ENCODE measurements around the gene RPL11.
"Not testable (repeated sequence)": the region's sequence is repeated elsewhere in the genome, so short reads cannot be mapped to it uniquely, and the experiment has no call there.

Gene RPL11

DNA sequence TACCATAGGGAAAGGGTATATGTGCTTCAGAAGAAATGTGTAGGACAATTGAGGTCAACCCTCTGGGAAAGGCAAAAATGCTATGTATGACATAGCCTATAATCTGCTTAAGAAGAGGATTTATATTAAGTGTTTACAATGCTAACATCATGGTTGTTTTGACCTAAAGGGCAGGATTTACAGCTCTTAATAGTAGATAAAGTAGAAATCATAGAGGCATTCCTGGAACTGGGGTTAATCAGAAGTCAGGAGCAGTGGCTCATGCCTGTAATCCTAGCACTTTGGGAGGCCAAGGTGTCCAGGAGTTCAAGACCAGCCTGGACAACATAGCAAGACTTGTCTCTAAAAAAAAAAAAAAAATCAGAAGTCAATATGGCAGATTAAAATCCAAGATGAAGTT, 8.7 kb upstream of the RPL11 start:
- FAIRE-seq (no peak), DNase-seq (ENCODE audit: insufficient read length, low spot score) (no peak)

DNA sequence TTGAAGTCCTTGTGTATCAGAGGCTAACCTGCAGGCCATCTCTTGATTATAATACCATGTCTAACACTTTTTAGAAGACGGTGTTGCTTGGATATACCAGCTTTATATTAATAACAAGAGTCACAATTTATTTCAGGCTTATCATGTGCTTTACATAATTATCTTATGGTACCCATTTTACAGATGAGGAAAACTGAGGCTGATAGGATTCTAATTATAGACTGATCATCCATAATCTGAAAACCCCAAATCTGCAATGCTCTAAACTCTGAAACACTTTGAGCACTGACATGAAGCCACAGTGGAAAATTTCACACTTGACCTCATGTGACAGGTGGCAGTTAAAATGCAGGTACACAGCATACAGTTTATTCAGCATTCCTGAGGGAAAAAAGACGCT, 7.2 kb upstream of the RPL11 start:
- no peak for FAIRE-seq
- no peak for DNase-seq (ENCODE audit: insufficient read length, low spot score)

DNA sequence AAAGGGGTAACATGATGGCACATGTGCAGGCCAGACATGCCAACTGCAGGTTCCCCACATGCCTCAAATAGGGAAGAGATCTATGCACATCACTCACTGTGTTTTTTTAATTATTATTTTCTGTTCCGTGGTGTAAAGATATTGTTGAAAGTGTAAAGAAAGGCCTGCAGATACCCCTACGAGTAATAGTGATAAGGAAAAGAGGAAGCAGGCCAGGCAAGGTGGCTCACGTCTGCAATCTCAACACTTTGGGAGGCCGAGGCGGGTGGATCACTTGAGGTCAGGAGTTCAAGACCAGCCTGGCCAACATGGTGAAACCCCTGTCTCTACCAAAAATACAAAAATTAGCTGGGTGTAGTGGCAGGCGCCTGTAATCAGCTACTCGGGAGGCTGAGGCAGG, 6.4 kb upstream of the RPL11 start:
- not testable (repeated sequence) for DNase-seq (ENCODE audit: insufficient read length, low spot score); FAIRE-seq

DNA sequence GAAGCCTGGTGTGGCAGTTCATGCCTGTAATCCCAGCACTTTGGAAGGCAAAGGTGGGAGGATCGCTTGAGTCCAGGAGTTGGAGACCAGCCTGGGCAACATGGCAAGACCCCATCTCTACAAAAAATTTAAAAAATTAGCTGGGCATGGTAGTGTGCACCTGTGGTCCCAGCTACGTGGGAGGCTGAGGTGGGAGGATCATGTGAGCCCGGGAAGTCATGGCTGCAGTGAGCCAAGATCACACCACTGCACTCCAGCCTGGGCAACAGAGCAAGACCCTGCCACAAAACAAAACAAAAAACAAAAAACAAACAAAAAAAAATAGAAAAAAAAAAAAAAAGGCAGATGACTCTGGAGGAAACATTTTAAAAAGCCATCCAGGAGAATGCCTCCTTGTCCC, 3.9 kb upstream of the RPL11 start:
- FAIRE-seq; DNase-seq (ENCODE audit: insufficient read length, low spot score): not testable (repeated sequence)

DNA sequence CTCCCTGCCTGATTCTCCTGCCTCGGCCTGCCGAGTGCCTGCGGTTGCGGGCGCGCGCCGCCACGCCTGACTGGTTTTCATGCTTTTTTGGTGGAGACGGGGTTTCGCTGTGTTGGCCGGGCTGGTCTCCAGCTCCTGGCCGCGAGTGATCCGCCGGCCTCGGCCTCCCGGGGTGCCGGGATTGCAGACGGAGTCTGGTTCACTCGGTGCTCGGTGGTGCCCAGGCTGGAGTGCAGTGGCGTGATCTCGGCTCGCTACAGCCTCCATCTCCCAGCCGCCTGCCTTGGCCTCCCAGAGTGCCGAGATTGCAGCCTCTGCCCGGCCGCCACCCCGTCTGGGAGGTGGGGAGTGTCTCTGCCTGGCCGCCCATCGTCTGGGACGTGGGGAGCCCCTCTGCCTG, 3.3 kb upstream of the RPL11 start:
- FAIRE-seq = not testable (repeated sequence)

DNA sequence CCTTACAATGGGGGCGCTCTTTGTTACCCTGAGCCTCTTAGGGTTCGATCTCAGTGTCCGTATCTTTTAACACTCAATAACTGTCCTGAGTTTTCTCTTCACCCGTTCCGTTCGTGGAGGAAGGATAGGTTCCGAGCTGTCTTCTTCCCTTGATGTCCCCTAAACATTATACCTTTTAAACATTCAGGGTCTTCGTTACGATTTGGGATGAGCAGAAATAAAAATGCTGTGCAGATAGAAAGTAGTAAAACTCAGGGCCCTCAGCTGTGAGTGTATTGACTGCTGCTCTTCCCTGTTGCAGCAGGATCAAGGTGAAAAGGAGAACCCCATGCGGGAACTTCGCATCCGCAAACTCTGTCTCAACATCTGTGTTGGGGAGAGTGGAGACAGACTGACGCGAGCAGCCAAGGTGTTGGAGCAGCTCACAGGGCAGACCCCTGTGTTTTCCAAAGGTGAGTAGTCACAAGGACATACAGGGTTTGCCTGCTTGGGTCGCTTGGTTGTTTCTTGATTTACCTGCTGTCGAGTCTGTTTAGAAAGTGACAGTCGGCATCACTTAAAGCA, 784 bp downstream of the RPL11 start:
- DNase-seq (ENCODE audit: insufficient read length, low spot score) = no peak
- FAIRE-seq = no peak

More for the DNA sequence above, 3.3 kb upstream of the RPL11 start:
- not testable (repeated sequence) for DNase-seq (ENCODE audit: insufficient read length, low spot score)

DNA sequence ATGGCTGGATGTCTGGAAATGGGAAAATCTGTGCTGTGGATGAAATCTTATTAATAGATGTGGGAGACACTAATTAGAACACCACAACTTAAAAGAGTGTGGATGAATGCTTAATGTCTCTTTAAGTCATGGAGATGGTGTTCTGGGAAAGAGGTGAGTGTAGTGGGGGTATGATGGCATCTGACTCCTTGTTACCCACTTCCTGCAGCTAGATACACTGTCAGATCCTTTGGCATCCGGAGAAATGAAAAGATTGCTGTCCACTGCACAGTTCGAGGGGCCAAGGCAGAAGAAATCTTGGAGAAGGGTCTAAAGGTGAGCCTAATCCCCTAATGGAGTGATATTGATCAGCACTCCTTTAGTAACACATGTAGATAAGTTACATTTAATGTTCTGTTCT, 2.0 kb downstream of the RPL11 start:
- DNase-seq (ENCODE audit: insufficient read length, low spot score) = no peak
- FAIRE-seq = no peak

DNA sequence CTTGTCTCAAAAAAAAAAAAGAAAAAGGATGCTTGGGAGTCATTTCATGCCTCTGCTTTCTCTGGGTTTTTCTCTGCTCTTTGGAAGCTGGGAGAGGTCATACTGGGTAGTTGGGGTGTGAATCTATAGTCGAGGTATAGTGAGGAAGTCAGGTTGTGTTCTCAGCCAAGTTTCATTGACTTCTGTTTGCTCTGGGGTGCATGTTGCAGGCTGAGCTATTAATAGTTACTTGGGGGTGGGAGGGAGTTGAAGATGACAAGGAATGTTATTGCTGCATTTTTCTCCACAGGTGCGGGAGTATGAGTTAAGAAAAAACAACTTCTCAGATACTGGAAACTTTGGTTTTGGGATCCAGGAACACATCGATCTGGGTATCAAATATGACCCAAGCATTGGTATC, 2.8 kb downstream of the RPL11 start:
- DNase-seq (ENCODE audit: insufficient read length, low spot score) (no peak), FAIRE-seq (no peak)

DNA sequence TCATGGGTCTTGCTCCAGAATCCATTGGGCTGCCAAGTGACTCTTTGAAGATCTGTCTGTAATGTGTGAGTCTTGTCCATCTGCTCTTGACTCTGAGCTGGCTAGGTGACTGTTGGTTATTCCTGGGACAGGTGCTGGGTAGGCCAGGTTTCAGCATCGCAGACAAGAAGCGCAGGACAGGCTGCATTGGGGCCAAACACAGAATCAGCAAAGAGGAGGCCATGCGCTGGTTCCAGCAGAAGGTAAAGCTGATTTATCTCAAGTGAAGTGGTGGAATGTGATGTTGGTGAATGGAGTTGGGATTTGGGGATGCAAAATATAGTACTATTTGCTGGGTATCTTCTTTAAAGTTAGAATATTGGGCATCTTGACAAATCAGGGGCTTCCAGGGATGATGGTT, 4.1 kb downstream of the RPL11 start:
- DNase-seq (ENCODE audit: insufficient read length, low spot score) (no peak), FAIRE-seq (no peak)

DNA sequence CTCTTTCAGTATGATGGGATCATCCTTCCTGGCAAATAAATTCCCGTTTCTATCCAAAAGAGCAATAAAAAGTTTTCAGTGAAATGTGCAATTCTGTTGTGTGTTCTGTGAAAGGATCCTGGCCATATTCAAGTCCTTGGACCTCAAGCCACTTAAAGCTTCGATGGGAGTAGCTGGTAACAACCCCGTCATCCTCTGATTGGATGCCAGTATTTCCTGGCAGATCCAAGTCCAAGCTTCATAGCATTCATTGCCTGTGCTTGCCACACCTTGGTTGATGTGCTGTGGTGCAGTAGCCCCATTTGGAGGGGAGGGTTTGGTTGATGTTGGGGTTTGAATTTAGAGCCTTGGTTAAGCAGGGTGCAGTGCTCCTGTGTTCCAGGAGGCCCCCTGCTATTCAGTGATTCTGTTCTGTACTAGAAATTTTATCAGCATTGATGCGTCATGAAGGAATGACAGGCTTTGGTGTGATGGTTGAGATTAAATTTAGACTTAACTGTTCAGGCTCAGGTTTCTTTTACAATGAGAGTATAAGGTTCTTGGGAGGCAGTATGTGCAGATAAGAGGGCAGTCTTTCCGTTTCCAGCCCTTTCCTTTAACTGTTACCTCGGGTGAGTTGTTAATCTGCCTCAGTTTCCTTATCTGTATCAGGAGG, 4.9 kb downstream of the RPL11 start:
- DNase-seq (ENCODE audit: insufficient read length, low spot score) (no peak), FAIRE-seq (no peak)

DNA sequence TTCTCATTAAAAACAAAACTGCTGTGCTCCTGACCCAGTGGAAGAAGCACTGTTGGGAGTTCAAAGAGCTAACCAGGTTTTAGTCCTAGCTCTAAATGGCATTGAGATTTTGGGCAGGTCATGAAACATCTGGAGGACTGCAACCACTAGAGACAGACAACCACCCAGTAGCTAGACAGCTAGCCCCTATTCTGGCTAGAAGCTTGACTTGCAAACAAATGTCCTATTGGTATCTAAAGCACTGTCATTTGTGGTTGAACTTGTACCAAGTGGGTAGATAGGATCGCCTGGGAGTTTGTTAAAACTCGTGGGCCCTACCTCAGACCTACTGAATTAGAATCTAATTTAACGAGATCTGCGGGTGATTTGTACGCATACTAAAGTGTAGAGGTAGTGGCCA, 6.9 kb downstream of the RPL11 start:
- DNase-seq (ENCODE audit: insufficient read length, low spot score) = no peak
- no peak for FAIRE-seq

DNA sequence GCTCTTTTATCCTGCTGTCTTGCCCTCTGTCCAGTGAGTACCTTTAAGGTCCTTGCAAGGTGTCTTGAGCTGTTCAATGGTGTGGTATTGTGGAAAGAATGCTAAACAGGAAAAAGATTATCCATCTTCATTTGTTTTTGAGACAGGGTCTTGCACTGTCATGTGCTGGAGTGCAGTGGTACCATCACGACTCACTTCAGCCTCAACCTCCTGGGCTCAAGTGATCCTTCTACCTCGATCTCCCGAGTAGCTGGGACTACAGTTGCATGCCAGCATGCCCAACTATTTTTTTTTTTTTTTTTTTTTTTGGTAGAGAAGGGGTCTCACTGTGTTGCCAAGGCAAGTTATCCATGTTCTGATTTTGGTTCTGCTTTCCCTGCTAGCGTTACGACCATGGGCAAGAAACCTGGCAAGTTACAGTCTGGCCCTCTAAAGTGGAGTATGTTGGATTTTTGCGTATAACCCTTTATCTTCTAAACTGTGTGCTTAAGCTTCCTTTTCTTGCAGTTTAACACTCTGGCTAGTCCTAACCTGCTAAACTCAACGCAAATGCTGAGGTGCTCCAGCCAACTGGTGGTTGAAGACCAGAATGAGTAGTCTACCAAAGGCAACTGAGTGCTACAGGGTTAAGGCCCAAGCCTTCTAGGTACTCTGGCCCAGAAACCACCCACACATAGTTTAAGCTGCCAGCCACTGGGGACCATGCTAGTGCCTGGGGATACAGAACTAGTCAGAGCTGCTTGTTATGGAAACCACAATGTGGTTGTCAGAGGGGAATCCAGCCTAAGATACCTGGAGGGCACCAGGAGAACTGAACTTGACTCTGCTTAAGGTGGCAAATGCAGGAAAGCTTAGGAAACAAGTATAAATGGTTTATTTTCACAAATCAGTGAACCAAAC, 7.9 kb downstream of the RPL11 start:
- no peak for FAIRE-seq
- no peak for DNase-seq (ENCODE audit: insufficient read length, low spot score)

DNA sequence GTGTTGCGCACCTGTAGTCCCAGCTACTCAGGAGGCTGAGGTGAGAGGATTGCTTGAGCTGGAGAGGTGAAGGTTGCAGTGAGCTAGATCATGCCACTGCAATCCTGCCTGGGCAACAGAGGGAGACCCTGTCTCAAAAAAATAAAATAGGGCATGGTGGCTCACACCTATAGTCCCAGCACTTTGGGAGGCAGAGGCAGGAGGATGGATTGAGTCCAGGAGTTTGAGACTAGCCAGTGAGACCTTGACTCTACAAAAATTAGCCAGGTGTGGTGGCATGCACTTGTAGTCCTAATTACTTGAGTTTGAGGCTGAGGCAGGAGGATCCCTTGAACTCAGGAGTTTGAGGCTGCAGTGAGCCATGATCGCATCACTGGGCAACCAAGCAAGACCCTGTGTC, 9.7 kb downstream of the RPL11 start:
- FAIRE-seq (no peak), DNase-seq (ENCODE audit: insufficient read length, low spot score) (no peak)

DNA sequence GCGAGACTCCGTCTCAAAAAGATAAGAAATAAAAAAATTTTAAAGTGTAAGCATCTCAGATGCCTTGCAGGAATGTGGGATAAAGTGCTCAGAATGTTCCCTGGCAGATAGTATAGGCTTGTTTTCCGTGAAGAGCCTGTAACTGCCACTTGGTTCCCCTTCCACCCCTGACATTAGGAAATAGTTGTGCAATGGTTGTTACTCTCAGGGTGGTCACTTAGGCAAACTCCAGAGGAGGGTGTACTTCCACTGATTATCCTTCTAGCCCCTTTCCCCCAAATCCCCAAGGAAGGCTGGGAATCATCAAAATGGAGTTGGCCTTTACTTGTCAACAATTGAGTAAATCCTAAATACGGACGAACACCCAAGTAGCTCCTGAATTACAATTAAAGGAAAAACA, 10.4 kb downstream of the RPL11 start:
- FAIRE-seq (no peak), DNase-seq (ENCODE audit: insufficient read length, low spot score) (no peak)

DNA sequence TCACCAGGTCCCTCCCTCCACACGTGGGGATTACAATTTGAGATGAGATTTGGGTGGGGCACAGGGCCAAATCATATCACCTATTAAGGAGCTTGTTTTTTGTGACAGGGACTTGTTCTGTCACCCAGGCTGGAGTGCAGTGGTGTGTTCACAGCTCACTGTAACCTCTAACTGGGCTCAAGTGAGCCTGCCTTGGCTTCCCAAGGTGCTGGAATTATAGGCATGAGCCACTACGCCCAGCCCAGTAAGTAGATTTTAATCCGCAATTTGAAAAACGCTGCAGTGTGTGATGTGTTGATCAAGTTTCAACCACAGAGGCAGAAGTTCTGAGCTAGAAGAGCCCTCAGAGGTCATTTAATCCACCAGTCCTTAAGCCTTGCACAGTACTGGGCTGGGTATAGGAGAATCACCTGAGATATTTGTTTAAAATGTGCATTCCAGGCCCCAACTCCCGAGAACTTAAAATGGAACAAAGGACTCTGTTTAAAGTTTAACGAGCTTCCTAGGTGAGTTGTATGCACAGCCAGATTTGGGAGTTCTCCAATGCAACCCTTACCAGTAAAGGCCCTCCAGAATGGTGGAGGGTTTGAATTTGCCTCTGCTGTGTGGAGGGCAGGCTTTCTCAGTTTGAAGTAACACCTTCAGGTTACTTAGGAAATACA, 13.4 kb downstream of the RPL11 start:
- DNase-seq (ENCODE audit: insufficient read length, low spot score) (no peak), FAIRE-seq (no peak)

DNA sequence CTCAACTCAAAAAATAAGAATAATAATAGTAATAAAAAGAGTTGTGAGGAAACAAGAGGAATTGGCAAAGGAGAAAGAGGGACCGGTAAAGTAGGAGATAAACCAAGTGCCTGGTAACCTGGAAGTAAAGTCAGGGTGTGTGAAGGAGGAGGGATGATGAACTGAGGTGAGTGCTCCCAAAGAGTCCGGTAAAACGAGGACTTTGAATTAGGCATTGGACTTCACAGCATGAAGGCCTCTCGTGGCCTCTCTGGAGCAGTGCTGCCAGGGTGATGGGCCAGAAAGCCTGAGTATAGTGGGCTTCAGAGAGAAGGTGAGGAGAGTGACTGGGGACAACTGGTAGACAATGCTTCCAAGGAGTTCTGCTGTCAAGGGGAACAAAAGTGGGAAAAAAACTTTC, 17.6 kb downstream of the RPL11 start:
- FAIRE-seq = no peak

DNA sequence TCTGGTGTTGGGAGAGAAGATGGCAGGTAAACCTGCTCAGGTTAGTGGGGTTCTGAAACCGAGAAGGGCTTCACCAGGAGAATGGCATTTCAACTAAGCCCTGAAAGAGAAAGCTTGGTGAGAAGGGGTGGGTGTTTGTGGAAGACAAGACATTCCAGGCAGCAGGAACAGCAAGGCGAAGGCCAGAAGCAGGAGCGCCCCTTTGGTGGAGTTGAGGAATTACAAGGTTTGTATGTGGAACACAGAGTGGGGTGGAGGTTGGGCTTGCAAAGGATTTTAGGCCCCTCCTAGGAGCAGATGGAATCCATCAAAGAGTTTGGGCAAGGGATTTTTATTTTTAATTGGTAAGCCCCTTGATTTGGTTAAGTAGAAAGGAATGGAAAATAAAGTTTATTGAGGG, 26.9 kb downstream of the RPL11 start:
- DNase-seq (ENCODE audit: insufficient read length, low spot score) (peak; percentile 39), FAIRE-seq (no peak)

More for the DNA sequence above, 17.6 kb downstream of the RPL11 start:
- DNase-seq (ENCODE audit: insufficient read length, low spot score) = no peak

DNA sequence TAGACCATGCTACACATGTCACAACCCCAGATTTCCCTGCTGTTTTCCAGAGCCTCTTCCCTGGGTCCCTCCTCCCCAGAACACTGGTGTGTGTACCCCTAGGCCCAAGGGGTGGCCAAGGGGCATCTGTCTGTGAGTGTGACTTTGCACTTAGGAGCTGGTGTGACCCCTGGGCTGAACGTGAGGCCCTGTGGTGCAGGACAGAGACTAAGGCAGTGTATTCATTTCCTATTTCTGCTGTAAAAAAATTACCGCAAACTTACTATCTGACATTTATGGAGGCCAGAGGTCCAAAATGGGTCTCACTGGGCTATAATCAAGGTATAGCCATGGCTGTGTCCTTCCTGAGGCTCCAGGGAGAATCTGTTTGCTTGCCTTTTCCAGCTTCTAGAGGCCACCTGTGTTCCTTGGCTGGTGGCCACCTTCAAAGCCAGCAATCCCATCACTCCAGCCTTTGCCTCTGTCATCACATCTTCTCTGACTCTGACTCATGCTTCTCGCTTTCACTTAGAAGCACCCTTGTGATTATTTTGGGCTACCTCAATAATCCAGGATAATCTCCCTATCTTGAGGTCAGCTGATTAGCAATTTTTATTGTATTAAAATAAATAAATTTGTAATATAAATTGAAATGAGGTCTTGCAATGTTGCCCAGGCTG, 27.7 kb downstream of the RPL11 start:
- DNase-seq (ENCODE audit: insufficient read length, low spot score) = no peak
- no peak for FAIRE-seq

DNA sequence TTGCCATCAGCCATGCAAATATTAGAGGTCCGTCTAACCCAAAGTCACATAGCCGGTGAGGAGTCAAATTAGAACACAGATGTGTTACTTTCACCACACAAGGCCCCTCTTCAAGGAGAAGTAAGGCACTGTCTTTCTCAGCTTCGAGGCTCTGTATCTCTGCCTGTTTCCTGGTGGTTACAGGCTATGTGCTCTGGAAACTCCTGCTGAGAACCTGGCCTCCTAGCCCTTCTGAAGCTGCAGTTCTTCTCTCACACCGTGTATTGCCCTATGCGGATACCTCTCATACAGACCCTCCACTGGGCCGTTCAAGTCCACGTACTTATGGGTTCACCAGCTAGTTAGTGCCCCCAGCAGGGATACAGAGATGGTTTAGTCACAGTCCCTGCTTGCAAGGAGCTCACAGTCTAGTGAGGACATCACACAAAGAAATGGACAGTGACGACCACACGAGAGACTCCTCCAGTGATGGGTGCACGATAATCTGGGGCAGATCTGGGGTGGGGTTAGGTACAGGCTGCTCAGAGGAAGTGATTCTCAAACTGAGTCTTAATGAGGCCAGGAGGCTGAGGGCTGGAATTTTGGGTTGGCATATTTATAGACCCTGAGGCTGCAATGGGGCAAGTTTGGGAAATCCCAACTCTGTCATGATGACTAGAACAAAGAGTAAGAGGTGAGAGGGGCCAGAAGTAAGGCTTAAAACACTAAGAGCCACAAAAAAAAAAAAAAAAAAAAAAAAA, 28.8 kb downstream of the RPL11 start:
- DNase-seq (ENCODE audit: insufficient read length, low spot score) = no peak

DNA sequence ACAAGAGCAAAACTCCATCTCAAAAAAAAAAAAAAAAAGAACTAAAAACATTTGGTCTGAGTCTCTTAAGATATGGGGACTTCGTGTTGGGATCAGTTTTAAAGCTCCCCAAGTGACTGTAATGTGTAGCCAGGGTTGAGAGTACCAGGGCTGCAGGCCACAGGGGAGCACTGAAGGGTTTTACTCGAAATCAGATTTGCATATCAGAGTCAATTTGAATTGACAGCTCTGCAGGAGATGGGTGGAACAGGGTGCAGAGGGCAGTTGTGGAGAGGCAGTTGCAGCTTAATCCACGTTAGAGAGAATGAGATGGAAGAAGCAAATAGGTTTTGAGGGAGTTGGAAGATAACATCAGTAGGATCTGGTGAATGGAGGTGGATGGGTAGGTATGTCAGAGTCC, 31.0 kb downstream of the RPL11 start:
- FAIRE-seq = no peak
- DNase-seq (ENCODE audit: insufficient read length, low spot score) = no peak

More for the DNA sequence above, 28.8 kb downstream of the RPL11 start:
- no peak for FAIRE-seq

All from HTR-8/SVneo (cell line).